Neuronal stem cell (in vitro differentiated cells): ENCODE results near the gene SP3.

Experiments
- DNase-seq: peaks from one replicate; pipeline ENCODE4 v3.0.0-alpha.2; 2013; ENCODE audit warnings: low spot score
- H2AFZ ChIP-seq: one replicate; pipeline ENCODE4 v1.6.1; 2013; ENCODE audit warnings: mild to moderate bottlenecking, low read length, inconsistent platforms
- H2AK5ac ChIP-seq: 2 replicates; pipeline ENCODE4 v1.6.1; 2013; ENCODE audit warnings: low read depth, mild to moderate bottlenecking, inconsistent platforms, low read length, moderate library complexity, mixed read lengths
- H2BK120ac ChIP-seq: 2 replicates; pipeline ENCODE4 v1.6.1; 2013; ENCODE audit warnings: low read depth, mild to moderate bottlenecking, inconsistent platforms, low read length, moderate library complexity, mixed read lengths
- H2BK12ac ChIP-seq: one replicate; pipeline ENCODE4 v1.6.1; 2013; ENCODE audit warnings: low read length, inconsistent platforms
- H2BK15ac ChIP-seq: 2 replicates; pipeline ENCODE4 v1.6.1; 2013; ENCODE audit warnings: mild to moderate bottlenecking, low read length, inconsistent platforms, mixed read lengths
- H2BK5ac ChIP-seq: one replicate; pipeline ENCODE4 v1.6.1; 2013; ENCODE audit warnings: inconsistent platforms, mild to moderate bottlenecking, low read length, moderate library complexity
- H3K14ac ChIP-seq: one replicate; pipeline ENCODE4 v1.6.1; 2013; ENCODE audit warnings: low read length, inconsistent platforms
- H3K18ac ChIP-seq: 2 replicates; pipeline ENCODE4 v1.6.1; 2013; ENCODE audit warnings: low read length, inconsistent platforms
- H3K23ac ChIP-seq: 2 replicates; pipeline ENCODE4 v1.6.1; 2013; ENCODE audit warnings: low read depth, mild to moderate bottlenecking, mixed read lengths, low read length, inconsistent platforms; ENCODE audit not compliant: poor library complexity
- H3K27ac ChIP-seq: replicated peaks from 3 replicates; pipeline ENCODE4 v1.5.1; 2013; ENCODE audit warnings: low read length, inconsistent platforms
- H3K27me3 ChIP-seq, 3 experiments: 2 replicates each; pipeline ENCODE4 v1.6.1; 2013; ENCODE audit warnings: low read length in 3 of 3, mild to moderate bottlenecking in 2 of 3, inconsistent platforms in 1 of 3, low read depth in 1 of 3, mixed read lengths in 1 of 3, moderate library complexity in 1 of 3; ENCODE audit not compliant: control insufficient read depth in 3 of 3, insufficient read depth in 3 of 3
- H3K36me3 ChIP-seq, 2 donors: replicated peaks in 1 of 2; 2 replicates each; pipeline ENCODE4 v1.6.1; 2013; ENCODE audit warnings: low read length in 2 of 2; ENCODE audit not compliant: control insufficient read depth in 2 of 2, insufficient read depth in 2 of 2
- H3K4ac ChIP-seq: 2 replicates; pipeline ENCODE4 v1.6.1; 2013; ENCODE audit warnings: inconsistent platforms, mild to moderate bottlenecking, low read length, moderate library complexity
- H3K4me1 ChIP-seq, 2 donors: 1 replicate in 1 of 2; 2 replicates in 1 of 2; pipeline ENCODE4 v1.6.1; 2013; ENCODE audit warnings: low read length in 2 of 2, low read depth in 1 of 2; ENCODE audit not compliant: control insufficient read depth in 2 of 2, insufficient read depth in 1 of 2
- H3K4me2 ChIP-seq: one replicate; pipeline ENCODE4 v1.6.1; 2013; ENCODE audit warnings: mild to moderate bottlenecking, low read length, inconsistent platforms; ENCODE audit not compliant: insufficient read depth, poor library complexity, severe bottlenecking
- H3K4me3 ChIP-seq, 2 donors: 2 replicates each; pipeline ENCODE4 v1.5.1; 2013; ENCODE audit warnings: low read length in 2 of 2, mild to moderate bottlenecking in 2 of 2, inconsistent platforms in 1 of 2, moderate library complexity in 1 of 2
- H3K79me1 ChIP-seq: one replicate; pipeline ENCODE4 v1.6.1; 2013; ENCODE audit warnings: low read depth, mild to moderate bottlenecking, inconsistent platforms, low read length, moderate library complexity
- H3K9ac ChIP-seq: one replicate; pipeline ENCODE4 v1.6.1; 2013; ENCODE audit warnings: mild to moderate bottlenecking, low read depth, low read length, inconsistent platforms; ENCODE audit not compliant: poor library complexity
- H3K9me3 ChIP-seq, 2 donors: replicated peaks in 1 of 2; 2 replicates each; pipeline versions ENCODE3 to v1.6.1; 2013; ENCODE audit warnings: low read length in 2 of 2, mild to moderate bottlenecking in 2 of 2, inconsistent platforms in 1 of 2, low read depth in 1 of 2, mixed read lengths in 1 of 2, moderate library complexity in 1 of 2; ENCODE audit not compliant: control insufficient read depth in 2 of 2, insufficient read depth in 1 of 2
- H4K8ac ChIP-seq: one replicate; pipeline ENCODE4 v1.6.1; 2013; ENCODE audit warnings: low read depth, mild to moderate bottlenecking, inconsistent platforms, low read length, moderate library complexity
- H4K91ac ChIP-seq: one replicate; pipeline ENCODE4 v1.6.1; 2013; ENCODE audit warnings: low read length, low read depth, mild to moderate bottlenecking, inconsistent platforms; ENCODE audit not compliant: poor library complexity
- WGBS, 2 donors: extraction: QIAGEN DNeasy Blood & Tissue Kit; methylation state at CpG; one replicate each; pipeline ENCODE4 v1.1.7; 2013; ENCODE audit warnings: missing lambda C conversion rate in 2 of 2, mixed read lengths in 1 of 2; ENCODE audit not compliant: insufficient read length in 2 of 2, insufficient replicate concordance in 1 of 2; ENCODE audit errors: extremely low coverage in 2 of 2; 5-methylcytosine and 5-hydroxymethylcytosine counted together

Gene SP3

DNA sequence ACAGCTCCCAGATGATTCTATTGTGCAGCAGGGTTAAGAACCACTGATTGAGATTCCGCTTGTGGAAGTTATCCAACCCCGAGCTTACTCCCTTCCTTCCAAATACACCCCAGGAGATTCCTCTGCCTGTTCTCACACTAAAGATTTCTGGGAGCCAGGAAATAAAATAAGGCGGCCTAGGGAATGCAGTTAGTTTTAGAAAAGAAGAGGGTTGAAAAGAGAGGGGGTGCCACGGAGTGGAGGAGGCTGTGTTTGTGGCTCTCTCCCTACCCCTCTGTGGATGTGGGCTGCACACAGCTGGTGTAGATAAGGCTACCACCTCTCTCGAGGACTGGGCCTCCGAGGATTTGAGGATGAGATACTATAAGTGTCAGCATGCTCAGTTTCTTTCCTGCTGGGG, 25.1 kb upstream of the SP3 start:
- H4K91ac ChIP-seq = no peak overlapping the region
- H2BK12ac ChIP-seq = no peak overlapping the region
- H2BK5ac ChIP-seq = no peak overlapping the region
- H3K4me2 ChIP-seq = no peak overlapping the region
- H3K4me3 ChIP-seq = no peak overlapping the region
- no peak overlapping the region for H3K4ac ChIP-seq
- no peak overlapping the region for H3K23ac ChIP-seq
- no CpG with 5 or more reads among the region's 6 CpGs for WGBS, 2 donors
- no peak overlapping the region for H2BK120ac ChIP-seq
- peaks cover 0 to 2% of the 10 kb centered on the region in 2 donors for H3K9me3 ChIP-seq
- DNase-seq = no peak
- H3K27ac ChIP-seq = no peak overlapping the region
- no peak overlapping the region for H2BK15ac ChIP-seq
- no peaks in the 10 kb centered on the region for H3K36me3 ChIP-seq
- peak overlapping the region; percentile 28 for H3K14ac ChIP-seq
- peaks cover 3 to 9% of the 10 kb centered on the region in 2 donors for H3K4me1 ChIP-seq
- peak overlapping the region; percentile 56 for H2AFZ ChIP-seq
- no peak overlapping the region for H3K9ac ChIP-seq
- no peaks in the 10 kb centered on the region for H3K79me1 ChIP-seq
- no peak overlapping the region for H4K8ac ChIP-seq
- H3K27me3 ChIP-seq = no peaks in the 10 kb centered on the region
- peak overlapping the region; percentile 39 for H3K18ac ChIP-seq
- no peak overlapping the region for H2AK5ac ChIP-seq

DNA sequence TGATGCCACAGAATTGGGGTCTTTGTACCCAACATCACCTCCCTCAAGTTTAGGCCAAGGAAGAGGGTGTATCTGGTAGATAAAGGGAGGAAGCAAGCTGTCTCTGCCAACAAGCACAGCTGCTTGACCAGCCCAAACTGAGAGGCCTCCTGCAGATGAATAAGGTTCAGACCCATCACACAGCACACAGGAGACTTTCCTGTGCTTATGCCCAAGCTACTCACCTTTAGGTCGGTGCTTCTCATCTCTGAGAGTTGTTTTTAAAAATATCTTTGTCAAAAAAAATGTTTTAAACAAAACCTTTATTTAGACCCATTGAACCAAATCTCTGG, 24.7 kb upstream of the SP3 start:
- Histone ChIP-seq H3K79me1 (no peaks in the 10 kb centered on the region), H3K23ac (no peak overlapping the region), H2BK120ac (no peak overlapping the region), H3K27me3 (no peaks in the 10 kb centered on the region), H3K9ac (no peak overlapping the region), H3K18ac (no peak overlapping the region), H3K4ac (no peak overlapping the region), H2BK12ac (no peak overlapping the region), H3K4me2 (no peak overlapping the region), H2BK15ac (no peak overlapping the region), H4K91ac (no peak overlapping the region), H3K14ac (no peak overlapping the region), H2AFZ (peak overlapping the region; percentile 56), H3K4me3 (no peak overlapping the region), H4K8ac (no peak overlapping the region), H2BK5ac (no peak overlapping the region), H2AK5ac (no peak overlapping the region), H3K9me3 (peaks cover 0 to 2% of the 10 kb centered on the region in 2 donors), H3K4me1 (peaks cover 3 to 9% of the 10 kb centered on the region in 2 donors), H3K36me3 (no peaks in the 10 kb centered on the region), H3K27ac (no peak overlapping the region)
- DNase-seq = no peak
- WGBS, 2 donors = no CpG with 5 or more reads among the region's 1 CpG

DNA sequence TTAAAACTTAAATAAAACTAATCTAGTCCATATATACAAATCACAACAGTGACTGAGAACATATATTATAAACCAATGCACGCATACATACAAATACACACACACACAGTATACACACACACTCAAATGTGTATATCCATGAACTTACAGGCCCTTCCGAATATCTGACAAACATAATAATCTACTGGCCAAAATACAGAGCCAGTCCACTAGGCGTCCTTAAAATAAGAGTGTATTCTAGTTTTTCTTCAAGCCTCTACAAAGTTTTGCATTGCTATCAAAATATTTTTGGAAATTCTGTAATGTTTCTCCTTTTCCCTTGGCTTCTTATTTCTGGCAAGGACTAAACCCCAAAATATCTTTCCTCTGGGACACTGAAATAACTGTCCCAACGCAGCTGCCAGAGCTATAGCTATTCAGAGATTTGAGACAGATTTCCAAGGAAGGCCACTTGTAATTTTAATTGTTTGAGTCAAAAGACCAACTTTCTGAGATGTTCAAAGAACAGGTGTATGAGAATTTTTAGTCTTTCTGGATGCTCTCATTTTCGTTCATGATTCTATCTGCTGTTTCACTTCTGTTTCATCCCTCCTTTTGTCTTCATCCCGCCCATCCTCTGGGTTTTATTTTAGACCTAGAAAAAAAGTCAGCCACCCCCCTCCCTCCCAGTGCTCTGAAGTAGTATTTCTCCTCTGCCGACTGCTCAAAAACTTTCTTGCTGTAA, 24.1 kb upstream of the SP3 start:
- Histone ChIP-seq H3K4me3 (no peak overlapping the region), H2AFZ (peak overlapping the region; percentile 56), H2BK120ac (no peak overlapping the region), H3K36me3 (no peaks in the 10 kb centered on the region), H3K4me1 (peaks cover 3 to 9% of the 10 kb centered on the region in 2 donors), H3K14ac (no peak overlapping the region), H3K27me3 (no peaks in the 10 kb centered on the region), H3K79me1 (no peaks in the 10 kb centered on the region), H3K9ac (no peak overlapping the region), H3K27ac (no peak overlapping the region), H2BK5ac (no peak overlapping the region), H4K8ac (no peak overlapping the region), H4K91ac (no peak overlapping the region), H3K9me3 (peaks cover 0 to 2% of the 10 kb centered on the region in 2 donors), H2BK12ac (no peak overlapping the region), H2BK15ac (no peak overlapping the region), H3K4me2 (no peak overlapping the region), H3K23ac (no peak overlapping the region), H3K4ac (no peak overlapping the region), H3K18ac (no peak overlapping the region), H2AK5ac (no peak overlapping the region)
- no CpG with 5 or more reads among the region's 7 CpGs for whole genome bisulfite sequencing, 2 donors
- DNase-seq = no peak

DNA sequence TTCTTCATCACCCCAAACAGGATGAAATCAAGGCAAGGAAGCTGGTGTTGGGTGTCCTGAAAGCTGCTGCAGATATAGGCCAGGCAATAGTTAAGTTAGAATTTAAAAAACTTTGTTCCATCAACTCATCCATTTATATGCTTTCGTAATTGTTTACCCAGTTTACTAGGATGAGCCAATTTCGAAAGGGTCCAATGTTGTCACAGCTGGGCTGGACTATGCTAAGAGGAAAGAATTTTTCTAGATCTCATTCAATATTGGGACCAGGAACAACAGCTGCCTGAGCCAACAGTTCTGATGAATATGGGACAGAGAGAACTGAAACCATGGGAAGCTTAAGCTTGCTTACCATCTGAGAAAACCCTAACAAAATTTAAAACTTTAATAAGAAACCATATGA, 21.6 kb upstream of the SP3 start:
- Histone ChIP-seq H2BK5ac (no peak overlapping the region), H3K4me3 (no peak overlapping the region), H4K91ac (no peak overlapping the region), H2BK15ac (no peak overlapping the region), H3K27me3 (no peaks in the 10 kb centered on the region), H3K4me1 (peaks cover 9 to 14% of the 10 kb centered on the region in 2 donors), H3K27ac (no peak overlapping the region), H2BK120ac (no peak overlapping the region), H3K9ac (no peak overlapping the region), H3K4ac (no peak overlapping the region), H3K18ac (no peak overlapping the region), H3K14ac (no peak overlapping the region), H2AK5ac (no peak overlapping the region), H3K79me1 (no peaks in the 10 kb centered on the region), H2AFZ (no peak overlapping the region), H2BK12ac (no peak overlapping the region), H3K36me3 (no peaks in the 10 kb centered on the region), H3K4me2 (no peak overlapping the region), H3K23ac (no peak overlapping the region), H3K9me3 (peaks cover 0 to 2% of the 10 kb centered on the region in 2 donors), H4K8ac (no peak overlapping the region)
- no peak for DNase-seq
- no CpG with 5 or more reads among the region's 2 CpGs for WGBS, 2 donors
